Activated CD8-positive, alpha-beta memory T cell treated with anti-CD3 and anti-CD28 coated beads, Interleukin-2, amount 50 U/mL, for 1 hour (primary cell): ENCODE data around the gene CFAP97.
"Not testable (repeated sequence)": the region's sequence is repeated elsewhere in the genome, so short reads cannot be mapped to it uniquely, and the experiment has no call there.

ENCODE experiments used
- DNase-seq: peaks from one replicate; pipeline ENCODE4 v3.0.0-alpha.2; 2020; ENCODE audit errors: extremely low read depth

Gene CFAP97

DNA sequence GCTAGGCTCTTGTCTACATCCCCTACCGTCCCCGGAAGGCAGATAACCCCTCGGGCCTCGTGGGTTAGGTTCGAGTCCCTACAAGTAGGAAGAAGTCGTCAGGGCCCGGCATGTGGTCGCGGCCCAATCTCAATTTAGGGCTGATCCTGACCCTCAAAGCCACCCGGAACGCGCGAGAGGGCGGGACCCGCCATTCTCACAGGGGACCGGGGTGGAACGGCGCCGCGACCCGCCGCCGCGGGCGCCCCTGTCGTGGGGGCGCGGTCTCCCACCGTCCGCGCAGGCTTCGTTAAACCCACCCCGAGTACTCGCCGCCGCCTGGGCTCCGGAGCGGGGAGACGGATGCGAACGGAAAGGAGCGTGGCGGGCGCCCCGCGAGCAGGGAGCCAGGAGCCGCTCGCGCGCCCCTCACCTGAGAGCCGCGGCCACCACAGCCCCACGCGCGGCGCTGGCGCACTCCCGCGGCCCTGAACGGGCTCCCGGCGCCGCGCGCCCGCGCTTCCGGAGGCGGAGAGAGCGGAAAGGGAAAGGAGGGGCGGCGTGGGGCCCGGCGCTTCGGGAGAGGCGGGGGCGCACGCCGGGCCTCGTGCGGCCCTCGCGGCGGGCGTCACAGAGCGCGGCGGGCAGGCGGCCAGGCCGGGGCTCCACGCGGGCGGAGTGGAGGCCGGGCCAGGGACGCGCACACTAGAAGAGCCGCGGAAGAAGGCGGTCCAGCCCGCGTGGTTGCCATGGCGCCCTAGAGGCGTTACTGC, at the start of gene CFAP97:
Gene CFAP97, minus strand, starts transcription at position 515 of the 752 bp plus-strand sequence. CDS start 12,804 bp downstream, outside the sequence.
- peak; percentile 56 for DNase-seq

DNA sequence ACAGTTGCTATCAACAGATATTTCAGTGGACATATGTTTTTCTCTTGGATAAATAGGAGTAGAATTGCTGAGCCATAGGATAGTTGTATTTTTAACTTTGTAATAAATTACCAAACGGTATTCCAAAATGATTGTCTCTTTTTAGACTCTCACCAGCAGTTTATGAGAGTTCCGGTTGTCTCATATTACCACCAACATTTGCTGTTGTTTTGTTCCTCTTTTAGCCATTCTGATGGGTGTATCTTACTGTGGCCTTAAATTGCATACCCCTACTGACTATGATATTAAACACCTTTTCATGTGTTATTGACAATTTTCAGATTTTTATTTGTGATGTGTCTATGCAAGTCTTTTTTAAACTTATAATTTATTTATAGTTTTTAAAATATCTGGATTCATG, 45.3 kb upstream of the CFAP97 start:
- no peak for DNase-seq

DNA sequence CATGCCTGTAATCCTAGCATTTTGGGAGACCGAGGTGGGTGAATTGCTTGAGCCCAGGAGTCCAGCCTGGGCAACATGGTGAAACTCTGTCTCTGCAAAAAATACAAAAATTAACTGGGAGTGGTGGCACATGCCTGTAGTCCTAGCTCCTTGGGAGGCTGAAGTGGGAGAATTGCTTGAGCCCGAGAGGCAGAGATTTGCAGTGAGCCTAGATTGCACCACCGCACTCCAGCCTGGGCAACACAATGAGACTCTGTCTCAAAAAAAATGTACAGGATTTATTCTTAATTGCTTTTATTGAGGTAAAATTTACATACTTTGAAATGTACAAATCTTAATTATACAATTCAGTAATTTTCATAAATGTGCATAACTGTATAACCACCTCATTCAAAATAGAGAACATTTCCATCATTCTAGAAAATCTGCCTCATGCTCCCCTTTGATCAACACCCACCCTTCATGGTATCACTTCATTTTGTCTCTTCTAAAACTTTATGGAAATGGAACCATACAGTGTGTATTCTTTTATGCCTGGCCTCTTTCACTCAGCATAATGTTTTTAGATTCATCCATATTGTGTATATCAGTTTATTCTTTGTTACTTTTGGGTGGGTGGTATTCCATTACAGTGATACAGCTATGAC, 44.7 kb upstream of the CFAP97 start:
- DNase-seq: no peak

DNA sequence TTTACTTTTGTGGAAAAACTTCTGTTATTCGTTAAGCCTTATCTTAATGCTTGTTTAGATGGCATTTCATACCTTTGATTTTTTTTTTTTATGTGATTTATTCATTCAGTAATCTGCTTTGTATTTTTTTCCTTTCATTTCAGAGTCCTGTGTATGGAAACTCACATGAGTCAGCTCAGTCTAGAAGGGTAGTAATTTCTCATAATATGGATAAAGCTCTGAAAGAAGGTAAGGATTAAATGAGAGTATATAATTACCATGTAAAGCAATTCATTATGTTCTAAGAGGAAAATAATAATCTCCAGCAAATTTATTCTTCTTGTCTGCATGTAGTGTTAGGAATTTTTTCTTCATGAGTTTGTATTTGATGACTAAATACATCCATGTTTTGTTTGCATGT, 43.4 kb upstream of the CFAP97 start:
- no peak for DNase-seq

DNA sequence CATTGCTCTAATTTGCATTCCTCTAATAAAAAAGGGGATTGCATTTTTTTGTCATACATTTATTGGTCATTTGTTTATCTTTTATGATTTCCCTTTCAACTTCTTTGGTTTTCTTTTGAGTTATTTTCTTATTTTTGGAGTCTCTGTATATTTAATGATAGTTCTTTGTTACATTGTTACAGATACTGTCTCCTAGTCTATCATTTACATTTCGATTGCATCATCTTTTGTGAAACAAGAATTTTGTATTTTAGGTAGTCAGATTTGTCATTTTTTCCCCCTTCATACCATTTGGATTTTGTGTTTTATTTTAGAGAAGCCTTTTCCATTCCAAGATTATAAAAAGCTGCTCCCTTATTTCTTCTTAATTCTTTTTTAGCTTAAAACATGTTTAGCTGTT, 42.7 kb upstream of the CFAP97 start:
- DNase-seq: no peak

DNA sequence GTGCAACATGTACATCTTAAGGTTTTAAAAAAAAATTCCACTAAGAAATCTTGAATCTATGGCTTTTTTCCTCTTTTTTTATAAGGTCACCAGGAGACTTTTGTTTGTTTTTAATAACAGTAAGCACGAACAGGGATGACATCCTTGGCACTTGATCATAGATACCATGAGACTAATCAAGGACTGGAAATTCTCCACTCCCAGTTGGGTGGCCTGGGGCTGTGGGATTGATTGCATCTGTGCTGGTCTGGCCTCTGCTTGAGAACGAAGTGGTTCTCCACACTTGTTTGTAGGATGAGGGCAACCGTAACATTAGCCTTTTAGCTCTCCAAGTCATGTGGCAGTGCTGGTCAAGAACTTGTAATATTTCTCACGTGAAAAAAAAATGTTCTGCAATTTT, 41.0 kb upstream of the CFAP97 start:
- no peak for DNase-seq

DNA sequence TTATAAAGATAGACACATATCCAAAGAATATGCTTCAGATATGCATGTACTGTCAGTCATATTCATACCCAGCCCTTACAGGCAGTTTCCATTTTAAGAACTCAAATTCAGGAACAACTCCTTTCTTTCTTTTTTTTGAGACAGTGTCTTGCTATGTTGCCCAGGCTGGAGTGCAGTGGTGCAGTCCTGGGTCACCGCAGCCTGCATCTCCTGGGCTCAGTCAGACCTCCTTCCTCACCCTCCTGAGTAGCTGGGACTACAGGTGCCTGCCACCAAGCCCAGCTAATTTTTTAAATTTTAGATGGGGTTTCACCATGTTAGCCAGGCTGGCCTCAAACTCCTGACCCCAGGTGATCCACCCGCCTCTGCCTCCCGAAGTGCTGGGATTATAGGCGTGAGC, 40.1 kb upstream of the CFAP97 start:
- no peak for DNase-seq

DNA sequence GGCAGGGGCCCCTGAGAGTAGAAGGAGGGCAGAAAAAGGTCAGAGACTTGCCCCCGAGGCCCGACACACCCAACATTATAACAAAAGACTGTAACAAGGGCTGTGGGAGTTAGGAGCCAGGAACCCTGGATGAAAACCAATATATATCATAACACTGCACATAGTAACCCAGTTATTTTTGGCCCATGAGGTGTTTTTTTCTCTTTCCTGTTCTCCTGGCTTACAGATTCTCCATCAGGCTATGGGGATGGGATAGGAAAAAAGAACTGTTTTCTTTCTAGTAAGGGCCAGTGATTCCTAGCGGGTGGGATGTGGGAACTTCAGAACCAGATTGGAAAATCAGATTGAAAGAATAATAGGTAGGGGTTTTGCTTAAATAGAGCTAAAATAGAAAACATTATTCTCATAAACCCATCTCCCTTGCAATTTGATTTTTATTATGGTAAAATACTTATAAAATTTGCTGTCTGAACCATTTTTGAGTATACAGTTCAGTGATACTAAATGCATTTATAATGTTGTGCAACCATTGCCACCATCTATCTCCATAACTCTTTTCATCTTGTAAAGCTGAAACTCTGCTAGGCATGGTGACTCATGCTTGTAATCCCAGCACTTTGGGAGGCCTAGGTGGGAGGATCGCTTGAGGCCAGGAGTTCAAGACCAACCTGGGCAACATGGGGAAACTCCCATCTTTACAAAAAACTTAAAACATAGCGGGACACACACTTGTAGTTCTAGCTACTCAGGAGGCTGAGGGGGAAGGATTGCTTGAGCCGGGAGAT, 39.1 kb upstream of the CFAP97 start:
- no peak for DNase-seq

DNA sequence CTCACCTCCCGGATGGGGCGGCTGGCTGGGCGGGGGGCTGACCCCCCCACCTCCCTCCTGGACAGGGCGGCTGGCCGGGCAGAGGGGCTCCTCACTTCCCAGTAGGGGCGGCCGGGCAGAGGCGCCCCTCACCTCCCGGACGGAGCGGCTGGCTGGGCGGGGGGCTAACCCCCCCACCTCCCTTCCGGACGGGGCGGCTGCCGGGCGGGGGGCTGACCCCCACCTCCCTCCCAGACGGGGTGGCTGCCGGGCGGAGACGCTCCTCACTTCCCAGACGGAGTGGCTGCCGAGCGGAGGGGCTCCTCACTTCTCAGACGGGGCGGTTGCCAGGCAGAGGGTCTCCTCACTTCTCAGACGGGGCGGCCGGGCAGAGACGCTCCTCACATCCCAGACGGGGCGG, 36.7 kb upstream of the CFAP97 start:
- DNase-seq: not testable (repeated sequence)

DNA sequence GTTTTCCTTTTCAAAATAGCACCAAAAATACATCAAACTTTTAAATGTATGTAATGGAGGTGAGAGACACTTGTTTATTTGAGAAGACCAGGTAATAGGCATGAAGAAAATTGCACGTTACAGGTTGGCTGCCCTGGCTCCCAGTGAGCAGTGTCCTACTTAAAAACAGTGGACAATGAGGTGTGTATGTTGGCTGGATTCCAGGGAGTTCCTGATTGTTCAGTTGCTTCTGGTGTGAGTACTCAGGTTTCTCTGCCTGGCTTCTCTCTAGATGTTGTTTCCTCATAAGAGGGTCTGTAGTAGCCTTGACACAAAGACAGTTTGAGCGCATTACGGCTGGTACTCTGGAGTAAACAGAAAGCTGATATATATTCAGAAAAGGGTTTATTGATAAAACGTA, 35.0 kb upstream of the CFAP97 start:
- no peak for DNase-seq

DNA sequence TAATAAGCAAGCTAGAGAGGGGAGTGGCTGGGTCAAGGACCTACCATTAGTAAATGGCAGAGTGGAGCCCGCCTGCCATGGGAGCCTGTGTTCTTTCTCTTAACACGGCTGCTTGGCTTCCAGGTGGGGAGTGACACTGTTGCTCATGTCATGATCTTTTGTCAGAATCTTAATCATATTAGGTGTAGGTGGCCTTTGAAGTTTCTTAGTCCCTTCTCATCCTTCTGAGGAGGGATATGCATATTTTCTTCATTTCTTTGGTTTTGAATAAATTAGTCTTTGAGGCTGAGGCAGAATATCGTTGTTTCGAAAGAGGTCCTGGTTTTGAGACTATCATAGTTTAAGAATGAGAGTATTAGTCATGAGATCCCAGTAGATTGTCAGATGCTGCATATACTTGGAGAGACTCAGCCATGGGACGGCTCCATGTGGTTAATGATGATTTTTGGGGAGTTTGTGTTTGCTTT, 34.4 kb upstream of the CFAP97 start:
- DNase-seq: no peak

DNA sequence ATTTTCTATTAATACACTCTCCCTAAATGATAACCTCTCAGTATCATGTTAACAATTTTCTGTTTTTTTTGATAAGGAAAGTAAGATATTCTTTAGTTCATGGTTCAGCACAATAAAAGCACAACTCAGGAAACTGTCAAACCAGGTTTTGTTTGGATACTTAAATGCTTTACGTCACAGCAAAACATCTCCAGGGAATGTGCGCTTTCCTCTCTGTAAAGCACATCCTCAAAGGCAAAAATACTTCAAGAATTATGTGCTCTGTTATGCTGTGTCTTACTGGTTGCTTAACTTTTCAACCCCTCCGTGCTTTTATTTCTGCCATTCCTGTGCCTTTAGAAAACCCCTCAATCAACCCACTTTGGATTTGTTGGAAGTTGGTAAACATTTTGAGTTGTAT, 33.4 kb upstream of the CFAP97 start:
- no peak for DNase-seq

DNA sequence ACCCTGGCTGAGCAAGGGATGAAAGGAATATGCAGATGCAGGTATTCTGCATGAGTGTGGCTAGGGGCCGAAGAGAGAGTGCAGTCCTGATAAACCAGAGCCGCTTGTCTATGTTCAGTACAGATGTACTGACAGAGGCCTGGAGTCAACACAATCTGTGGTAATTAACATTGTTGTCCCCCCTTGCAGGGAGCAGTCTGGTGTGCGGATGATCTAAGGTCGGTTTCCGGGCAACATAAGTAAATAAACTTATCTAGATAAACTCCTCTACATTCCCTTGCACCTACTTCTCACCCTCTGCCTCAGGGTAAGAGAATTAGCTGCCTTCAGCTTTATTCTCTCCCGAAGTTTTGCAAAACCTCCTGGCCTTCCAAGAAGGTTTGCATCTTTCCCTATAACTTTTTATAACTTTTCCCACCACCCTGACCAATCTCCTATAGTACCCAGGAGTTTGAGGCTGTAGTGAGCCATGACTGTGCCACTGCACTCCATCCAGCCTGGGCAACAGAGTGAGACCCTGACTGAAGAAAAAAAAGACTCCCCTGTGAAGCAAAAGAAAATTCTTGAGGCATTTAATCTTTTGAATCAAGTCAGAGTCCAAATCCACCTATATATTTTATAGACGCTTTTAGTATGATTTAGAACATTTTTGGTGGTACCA, 32.2 kb upstream of the CFAP97 start:
- DNase-seq: no peak

DNA sequence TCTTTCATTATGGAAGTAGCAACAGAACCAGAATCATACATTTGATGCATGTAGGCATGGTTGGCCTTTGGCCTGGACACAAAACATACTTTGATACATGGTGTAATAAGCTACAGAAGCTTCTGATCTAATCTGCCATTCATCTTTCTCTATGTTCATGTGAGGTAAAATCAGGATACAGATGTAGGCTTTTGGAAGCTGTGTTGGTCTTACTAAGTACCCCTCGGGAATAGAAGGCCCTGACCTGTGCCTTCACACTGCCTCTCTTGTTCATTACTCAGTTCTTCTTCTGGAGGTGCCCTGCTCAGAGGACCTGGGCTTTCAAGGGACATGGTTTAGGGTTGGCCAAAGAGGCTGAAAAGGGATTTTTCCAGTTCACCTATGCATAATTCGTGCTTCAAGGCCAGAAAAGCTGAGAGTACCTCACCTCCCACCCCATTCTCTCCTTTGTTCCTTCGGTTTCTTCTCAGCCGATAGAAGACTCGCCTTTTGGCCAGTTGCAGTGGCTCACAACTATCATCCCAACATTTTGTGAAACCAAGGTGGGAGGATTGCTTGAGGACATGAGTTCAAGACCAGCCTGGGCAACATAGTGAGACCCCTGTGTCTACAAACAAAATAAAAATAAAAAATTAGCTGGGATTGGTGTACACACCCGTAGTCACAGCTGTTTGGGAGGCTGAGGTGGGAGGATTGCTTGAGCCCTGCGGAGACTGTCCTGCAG, 31.5 kb upstream of the CFAP97 start:
- DNase-seq: no peak

DNA sequence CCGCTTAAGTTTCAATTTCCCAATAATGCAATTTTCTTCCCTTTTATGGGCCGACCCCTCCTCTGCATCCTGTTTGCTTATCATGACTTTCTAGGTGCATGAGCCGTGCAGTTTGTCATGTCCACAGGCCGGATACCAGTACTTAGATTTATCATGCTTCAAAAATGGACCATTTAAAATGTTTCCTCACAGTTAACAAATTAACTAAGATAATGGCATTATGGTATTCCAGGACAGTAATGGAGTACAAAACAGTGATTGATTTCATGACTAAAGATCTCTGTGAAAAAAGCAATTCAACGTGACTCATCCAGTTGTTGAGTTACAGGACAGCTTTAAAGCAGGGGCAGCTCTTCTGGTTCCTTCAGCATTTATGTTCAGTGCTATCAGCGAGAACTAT, 28.6 kb upstream of the CFAP97 start:
- no peak for DNase-seq

DNA sequence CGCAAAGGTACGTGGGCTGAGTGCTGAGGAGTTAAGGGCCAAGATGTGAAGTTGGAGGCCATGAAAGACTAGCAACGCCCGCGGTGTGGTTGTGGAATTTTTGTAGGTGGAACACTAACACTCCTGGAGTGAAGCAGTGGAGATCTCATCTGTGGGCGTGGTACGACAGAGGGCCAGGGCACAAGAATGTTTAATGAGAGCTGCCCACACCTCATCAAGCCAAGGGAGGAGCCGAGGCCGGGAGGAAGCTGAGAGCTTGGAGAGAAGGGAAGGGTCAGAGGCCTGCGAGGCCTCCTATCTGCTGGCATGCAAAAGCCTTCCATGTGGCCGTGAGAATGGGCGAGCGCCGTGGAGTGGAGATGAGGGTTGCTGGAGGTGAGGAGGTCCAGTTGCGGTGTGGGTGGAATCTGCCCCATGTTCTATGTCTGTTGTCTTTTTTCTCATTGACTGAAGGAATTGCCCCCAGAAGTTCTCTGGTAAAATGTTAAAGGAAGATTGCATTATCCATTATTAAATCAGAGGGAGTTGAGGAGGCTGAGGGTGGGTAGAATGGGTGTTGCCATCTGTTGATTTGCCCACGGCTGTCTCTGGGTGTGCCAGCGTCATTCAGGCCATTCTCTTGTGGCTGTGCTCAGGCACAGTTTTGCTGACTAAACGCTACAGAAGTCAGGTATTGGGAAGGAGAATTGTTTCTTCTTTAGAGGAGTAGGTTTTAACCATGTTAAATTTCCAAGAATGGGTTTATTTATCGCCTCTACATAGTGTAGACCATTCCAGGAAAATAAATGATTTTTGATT, 25.4 kb upstream of the CFAP97 start:
- DNase-seq: no peak

DNA sequence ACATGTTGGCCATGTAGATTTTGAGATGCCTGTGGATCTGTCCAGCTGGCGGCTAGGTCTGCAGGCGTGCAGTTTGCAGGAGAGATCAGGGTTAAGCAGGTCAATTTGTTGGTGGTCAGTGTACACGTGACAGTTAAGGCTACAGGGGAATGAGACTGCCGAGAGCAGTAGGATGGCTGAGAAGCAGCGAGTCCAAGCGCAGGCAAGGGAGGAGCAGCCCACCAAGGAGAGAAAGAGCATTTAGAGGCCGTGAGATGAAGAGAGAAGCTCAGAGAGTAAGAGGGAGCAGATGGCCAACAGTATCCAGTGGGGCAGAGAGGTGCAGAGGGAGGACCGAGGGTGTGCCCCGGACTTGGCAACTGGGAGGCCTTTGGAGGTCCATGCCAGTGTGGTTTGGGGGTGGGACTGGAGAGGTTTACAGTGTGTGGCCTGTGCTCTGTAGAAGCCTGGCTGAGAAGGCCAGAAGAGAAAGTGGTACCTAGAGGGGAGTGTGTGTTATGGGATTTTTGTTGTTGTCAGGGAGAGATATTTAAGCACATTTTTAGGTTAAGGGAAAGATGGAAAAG, 24.0 kb upstream of the CFAP97 start:
- DNase-seq: no peak

DNA sequence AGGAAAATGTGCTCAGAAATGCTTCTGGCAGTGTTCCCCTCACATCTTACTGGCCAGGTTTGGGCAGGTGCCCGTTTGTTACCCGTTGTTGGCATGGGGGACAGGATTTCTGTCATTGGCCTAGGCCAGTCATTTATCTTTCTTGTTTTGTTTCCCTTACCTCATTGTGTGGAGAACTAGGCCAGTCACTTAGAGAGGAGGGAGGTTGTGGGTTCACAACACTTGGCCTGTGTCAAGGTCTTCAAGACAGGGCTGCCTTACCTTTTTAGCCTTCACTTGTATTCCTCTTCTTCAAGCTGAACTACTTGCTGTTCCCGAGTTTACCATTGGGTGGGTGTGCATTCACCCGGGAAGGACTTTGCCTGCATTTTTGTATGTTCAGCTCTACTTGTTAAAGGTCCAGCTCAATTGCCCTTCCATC, 23.3 kb upstream of the CFAP97 start:
- no peak for DNase-seq

DNA sequence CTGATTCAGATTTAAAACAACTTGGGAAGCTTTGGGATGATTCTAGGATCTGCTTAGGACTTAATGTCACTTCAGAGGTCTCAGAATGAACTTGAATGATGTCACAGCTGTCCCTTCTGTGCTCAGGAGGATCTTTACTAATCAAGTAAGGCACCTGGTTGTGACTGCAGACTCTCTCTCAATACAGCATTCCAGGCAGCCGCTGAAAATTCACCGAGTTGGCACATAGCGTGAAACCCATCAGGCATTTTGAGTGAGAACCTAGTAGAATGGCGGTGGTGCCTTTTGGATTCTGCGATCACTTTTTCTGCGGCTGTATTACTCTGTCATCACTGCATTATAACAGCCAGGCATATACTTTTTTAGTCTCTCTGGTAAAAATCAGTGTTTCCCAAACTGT, 22.1 kb upstream of the CFAP97 start:
- DNase-seq: no peak

DNA sequence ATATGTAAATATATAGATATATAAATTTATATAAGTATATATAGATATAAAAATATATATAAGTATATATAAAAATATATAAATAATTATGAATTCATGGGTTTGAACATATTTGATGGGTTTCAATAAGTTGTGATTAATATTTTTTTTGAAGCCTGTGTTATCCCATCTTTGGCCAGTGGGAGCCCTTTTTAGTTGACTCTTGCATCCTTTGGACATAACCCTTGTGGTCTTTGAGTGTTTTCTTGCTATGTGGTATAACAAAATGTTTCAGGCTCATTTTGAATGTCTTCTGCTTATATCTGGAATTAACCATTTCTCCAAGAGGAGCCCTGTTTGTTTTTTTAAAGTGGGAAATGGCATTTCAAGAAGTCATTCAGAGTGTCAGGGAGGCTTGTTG, 20.8 kb upstream of the CFAP97 start:
- DNase-seq: no peak
